Measurements from ENCODE around the gene HOXA3. TPM values are rescaled to one million over a fixed set of nuclear protein-coding genes. Genes with fewer than 3 reads are reported as not detected.
A peak's percentile ranks its signal among the peaks of the same experiment; 100 is the strongest.

HOXA3 gene
- total RNA-seq, 4 donors from 2014 or later = 3.6 to 8.7 (median 6.6) TPM

DNA sequence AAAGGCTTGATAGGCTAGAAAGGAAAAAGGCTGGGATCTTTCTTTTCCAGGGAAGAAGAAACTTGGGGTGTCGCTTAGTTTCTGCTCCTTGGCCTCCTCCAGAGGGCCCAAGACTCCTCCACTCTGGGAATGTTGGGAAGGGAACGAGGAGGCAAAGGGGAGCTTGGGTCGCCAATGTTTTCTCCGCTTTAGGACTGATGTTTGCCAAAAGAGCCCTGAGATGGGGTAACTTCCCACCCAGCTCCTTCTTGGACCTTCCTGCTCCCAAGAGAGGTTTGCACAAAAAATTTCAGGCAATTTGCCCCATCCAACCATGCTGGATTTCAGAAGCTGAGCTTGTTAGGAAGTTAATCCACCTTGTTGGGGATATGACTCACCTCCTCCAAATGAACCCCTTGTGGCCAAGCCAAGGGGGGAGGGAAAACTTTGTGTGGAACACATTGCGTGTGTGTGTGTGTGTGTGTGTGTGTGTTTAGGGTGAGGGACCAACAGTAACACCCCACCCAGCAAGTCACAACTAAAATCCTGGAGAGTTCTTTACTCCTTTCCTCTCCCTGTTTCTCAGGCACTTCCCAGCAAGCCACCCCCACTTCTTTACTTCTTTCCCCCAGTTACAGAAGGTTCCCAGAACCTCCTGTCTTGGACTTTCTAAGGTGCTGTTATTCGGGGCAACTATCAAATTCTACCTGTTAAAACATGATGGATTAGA is 41.2 kb downstream of the HOXA3 start:
- no peaks in the 10 kb centered on the region for H3K9me3 ChIP-seq
- intact Hi-C loops (cut with DNase I) = no loop called here
- 9 to 31% methylated on average over 5 to 6 of the region's 6 CpGs for WGBS, 2 donors
- H3K27ac ChIP-seq = peak overlapping the region; percentile 96 to 99 (median 99)
- DNase-seq = no peak
- H3K27me3 ChIP-seq = no peaks in the 10 kb centered on the region
- no peaks in the 10 kb centered on the region for H3K36me3 ChIP-seq
- peak overlapping the region; percentile 18 to 91 (median 63) for H3K4me3 ChIP-seq
- TF ChIP-seq, protein P1, sequence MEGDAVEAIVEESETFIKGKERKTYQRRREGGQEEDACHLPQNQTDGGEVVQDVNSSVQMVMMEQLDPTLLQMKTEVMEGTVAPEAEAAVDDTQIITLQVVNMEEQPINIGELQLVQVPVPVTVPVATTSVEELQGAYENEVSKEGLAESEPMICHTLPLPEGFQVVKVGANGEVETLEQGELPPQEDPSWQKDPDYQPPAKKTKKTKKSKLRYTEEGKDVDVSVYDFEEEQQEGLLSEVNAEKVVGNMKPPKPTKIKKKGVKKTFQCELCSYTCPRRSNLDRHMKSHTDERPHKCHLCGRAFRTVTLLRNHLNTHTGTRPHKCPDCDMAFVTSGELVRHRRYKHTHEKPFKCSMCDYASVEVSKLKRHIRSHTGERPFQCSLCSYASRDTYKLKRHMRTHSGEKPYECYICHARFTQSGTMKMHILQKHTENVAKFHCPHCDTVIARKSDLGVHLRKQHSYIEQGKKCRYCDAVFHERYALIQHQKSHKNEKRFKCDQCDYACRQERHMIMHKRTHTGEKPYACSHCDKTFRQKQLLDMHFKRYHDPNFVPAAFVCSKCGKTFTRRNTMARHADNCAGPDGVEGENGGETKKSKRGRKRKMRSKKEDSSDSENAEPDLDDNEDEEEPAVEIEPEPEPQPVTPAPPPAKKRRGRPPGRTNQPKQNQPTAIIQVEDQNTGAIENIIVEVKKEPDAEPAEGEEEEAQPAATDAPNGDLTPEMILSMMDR (IDR thresholded peaks at IDR 0.05) = peak in 2 of 6 experiments; percentile 11 to 17
- TF ChIP-seq POLR2A (IDR thresholded peaks at IDR 0.05) = no peak
- peaks cover 12 to 74% (median 44%) of the 10 kb centered on the region in 3 donors for H3K4me1 ChIP-seq

DNA sequence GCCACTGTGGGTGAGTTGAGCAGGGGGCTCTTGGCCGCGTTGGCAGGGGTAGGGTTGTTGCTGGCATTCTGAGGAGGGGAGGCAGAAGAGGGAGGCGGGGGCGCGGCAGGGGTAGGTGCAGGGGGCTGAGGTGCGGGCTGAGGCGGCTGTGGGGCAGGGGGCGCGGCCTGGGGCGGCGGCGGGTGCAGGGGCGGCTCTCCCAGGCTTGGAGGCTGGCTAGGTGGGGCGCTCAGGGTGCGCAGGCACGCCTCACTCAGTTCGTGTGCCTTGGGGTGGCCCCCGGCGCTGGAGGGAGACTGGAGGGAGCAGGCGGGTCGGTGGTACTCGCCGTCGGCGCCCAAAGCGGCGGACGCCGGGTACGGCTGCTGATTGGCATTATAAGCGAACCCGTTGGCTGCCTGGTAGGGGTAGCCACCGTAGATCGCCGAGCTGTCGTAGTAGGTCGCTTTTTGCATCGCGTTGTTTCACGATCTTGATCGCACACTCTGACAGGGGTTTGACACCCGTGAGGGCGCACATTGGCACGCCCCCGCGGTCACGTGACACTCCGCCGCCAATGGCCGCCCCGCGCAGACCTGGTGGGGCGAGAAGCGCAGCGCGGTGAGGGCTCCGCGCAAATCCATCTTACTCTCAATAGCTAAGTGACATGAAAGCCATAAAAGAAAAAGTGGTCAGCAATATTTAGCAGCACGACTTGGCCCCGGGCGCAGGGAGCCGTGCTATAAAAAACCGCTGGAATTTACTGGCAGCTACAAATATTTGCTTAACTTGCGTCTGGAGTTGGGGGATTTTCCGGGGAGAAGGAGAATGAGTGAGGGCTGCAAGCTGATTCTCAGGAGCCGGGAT is 42.0 kb downstream of the HOXA3 start:
- peak overlapping the region; percentile 18 to 91 (median 63) for H3K4me3 ChIP-seq
- 25 to 50% methylated on average over 7 to 29 of the region's 66 CpGs for WGBS, 2 donors

DNA sequence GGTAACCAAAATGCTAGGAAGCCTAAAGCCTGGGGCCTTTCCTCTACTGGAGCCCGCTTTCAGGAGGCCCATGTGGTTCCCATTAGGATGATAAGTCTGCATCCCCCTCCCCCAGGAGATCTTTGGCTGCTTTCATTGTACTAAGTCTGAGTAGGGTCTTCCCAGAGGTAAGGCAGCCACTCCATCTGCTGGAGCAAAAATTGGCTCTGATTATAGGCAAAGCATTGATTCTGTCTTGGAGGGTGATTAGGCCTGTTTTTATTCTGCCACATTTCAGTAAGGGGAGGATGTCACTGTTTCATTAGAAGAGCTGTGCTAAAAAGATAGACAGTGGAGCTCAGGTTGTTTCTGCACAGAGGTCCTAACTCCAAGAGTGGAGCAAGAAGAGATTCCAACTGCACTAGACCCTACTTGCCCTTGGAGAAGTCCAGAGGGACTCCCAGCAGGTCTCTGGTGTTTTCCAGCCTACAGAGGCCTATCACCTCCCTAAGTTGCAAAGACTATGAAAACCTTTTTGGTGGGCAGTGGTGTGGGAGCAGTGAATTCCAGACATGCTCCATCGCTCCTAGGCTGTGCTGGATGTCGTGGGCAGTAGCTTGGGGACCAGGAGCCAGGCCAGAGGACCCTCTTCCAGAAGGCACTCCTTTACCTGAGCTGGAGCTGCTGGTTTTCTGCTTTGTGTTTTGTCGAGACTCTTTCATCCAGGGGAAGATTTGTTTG is 42.8 kb downstream of the HOXA3 start:
- H3K9me3 ChIP-seq = no peaks in the 10 kb centered on the region
- peaks cover 12 to 87% (median 53%) of the 10 kb centered on the region in 3 donors for H3K4me1 ChIP-seq
- H3K27ac ChIP-seq = peak overlapping the region; percentile 96 to 99 (median 99)
- no peaks in the 10 kb centered on the region for H3K36me3 ChIP-seq
- TF ChIP-seq, protein P1 (IDR thresholded peaks at IDR 0.05) = no peak
- TF ChIP-seq POLR2A (IDR thresholded peaks at IDR 0.05) = no peak
- intact Hi-C loops (cut with DNase I) = no loop called here
- DNase-seq = no peak
- peak overlapping the region in 3 of 4 donors; percentile 44 to 91 (median 82) for H3K4me3 ChIP-seq
- H3K27me3 ChIP-seq = no peaks in the 10 kb centered on the region
- WGBS, 2 donors = 75% methylated on average over 4 of the region's 4 CpGs; no CpG with 5 or more reads in 1 of the 2 donors

More for the DNA sequence above, 42.0 kb downstream of the HOXA3 start:
- intact Hi-C loops (cut with DNase I) = no loop called here
- TF ChIP-seq, protein P1 (IDR thresholded peaks at IDR 0.05) = peak in 1 of 6 experiments; percentile 9
- TF ChIP-seq POLR2A (IDR thresholded peaks at IDR 0.05) = peak in 2 of 4 donors; percentile 27 to 33
- no peak for DNase-seq
- no peaks in the 10 kb centered on the region for H3K36me3 ChIP-seq
- H3K9me3 ChIP-seq = no peaks in the 10 kb centered on the region
- H3K4me1 ChIP-seq = peaks cover 12 to 82% (median 48%) of the 10 kb centered on the region in 3 donors
- H3K27ac ChIP-seq = peak overlapping the region; percentile 96 to 99 (median 99)
- H3K27me3 ChIP-seq = no peaks in the 10 kb centered on the region

DNA sequence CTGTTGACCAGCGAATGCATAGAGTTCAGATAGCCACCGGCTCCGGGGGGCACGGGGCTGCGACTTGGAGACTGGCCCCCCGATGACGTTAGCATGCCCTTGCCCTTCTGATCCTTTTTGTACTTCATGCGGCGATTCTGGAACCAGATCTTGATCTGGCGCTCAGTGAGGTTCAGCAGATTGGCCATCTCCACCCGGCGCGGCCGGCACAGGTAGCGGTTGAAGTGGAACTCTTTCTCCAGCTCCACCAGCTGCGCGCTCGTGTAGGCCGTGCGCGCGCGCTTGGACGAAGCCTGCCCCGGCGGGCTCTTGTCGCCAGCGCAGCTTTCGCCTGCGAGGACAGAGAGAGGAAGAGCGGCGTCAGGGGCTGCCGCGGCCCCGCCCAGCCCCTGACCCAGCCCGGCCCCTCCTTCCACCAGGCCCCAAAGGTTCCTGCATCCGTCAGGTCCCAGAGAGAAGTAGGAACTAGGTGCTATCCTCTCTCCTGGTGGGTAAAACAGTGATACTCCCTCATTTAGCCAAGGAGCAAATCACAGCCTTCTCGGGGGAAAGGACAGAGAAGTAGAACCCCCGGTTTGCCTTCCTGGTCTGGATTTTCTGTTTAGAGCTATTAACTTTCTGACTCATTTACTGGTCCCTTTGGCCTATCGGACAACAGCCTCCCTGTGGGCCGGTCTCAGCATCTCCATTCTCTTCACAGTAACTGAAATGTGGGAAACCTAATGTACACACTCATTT is 43.8 kb downstream of the HOXA3 start:
- intact Hi-C loops (cut with DNase I) = no loop called here
- 22 to 57% methylated on average over 7 to 12 of the region's 41 CpGs for WGBS, 2 donors
- TF ChIP-seq POLR2A (IDR thresholded peaks at IDR 0.05) = peak in 2 of 4 donors; percentile 75 to 86
- TF ChIP-seq, protein P1 (IDR thresholded peaks at IDR 0.05) = peak in 2 of 6 experiments; percentile 28 to 31
- Histone ChIP-seq H3K27ac (peak overlapping the region; percentile 96 to 99 (median 99)), H3K4me3 (peak overlapping the region; percentile 26 to 97 (median 72)), H3K4me1 (peaks cover 21 to 97% (median 54%) of the 10 kb centered on the region in 3 donors), H3K27me3 (peaks cover 0 to 4% (median 0%) of the 10 kb centered on the region in 4 donors), H3K36me3 (no peaks in the 10 kb centered on the region), H3K9me3 (no peaks in the 10 kb centered on the region)
- DNase-seq = no peak

All from esophagus squamous epithelium (tissue), 5 donors.